GM19043 (cell line): Measurements from ENCODE around the gene TBC1D5.
"Not testable (repeated sequence)": the region's sequence is repeated elsewhere in the genome, so short reads cannot be mapped to it uniquely, and the experiment has no call there.

Experiments
- ATAC-seq: cut with Tn5 transposase; IDR thresholded peaks from one replicate; pipeline ENCODE4 v1.9.1; 2021; ENCODE audit warnings: low read depth; ENCODE audit not compliant: unreplicated experiment

The TBC1D5 gene

GRCh38 chr3:17129556-17129955, 612.9 kb downstream of the TBC1D5 start:
- no peak for ATAC-seq

- ATAC-seq, result not testable (repeated sequence)
Measured at GRCh38 chr3:17128671-17129070, 613.8 kb downstream of the TBC1D5 start.

GRCh38 chr3:17125738-17126442, 616.5 kb downstream of the TBC1D5 start:
- ATAC-seq, result no peak

DNA sequence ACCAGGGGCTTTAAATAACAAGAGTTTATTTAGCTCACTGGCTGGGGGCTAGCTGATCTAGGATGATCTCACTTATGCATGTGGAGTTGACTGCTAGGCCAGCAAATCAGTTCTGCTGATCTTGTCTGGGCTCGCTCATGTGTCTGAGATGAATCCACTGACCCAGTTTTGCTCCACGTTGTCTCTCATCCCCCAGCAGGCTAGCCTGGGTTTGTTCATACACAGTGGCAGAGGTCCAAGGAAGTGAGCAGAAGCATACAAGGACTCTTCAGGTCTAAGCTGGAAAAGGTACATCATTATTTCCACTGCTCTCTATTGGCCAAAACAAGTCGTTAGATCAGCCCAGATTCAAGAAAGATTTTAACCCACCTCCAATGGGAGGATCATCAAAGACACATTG, 619.7 kb downstream of the TBC1D5 start:
- no peak for ATAC-seq

DNA sequence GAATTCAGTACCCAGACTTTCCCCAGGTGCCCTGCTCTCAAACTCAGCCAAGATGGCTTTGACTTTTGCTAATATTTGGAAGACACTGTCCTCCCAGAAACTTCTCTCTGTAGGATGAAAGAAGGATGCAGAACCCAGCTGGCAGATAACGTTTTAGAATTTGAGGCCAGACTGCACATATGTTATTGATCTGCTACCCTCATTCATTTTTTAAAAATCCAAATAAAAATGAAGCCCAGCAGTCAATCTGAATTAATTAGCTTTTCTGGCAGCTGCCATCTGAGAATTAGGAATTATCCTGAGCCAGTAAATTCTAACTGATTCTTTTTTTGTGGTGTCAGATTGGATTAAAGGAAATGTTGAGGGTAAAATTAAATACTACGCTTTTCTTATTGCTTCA, 621.1 kb downstream of the TBC1D5 start:
- ATAC-seq, result no peak

- ATAC-seq, result no peak
Measured at GRCh38 chr3:17120115-17120514, 622.3 kb downstream of the TBC1D5 start.

GRCh38 chr3:17119201-17120072, 623.0 kb downstream of the TBC1D5 start:
- no peak for ATAC-seq

DNA sequence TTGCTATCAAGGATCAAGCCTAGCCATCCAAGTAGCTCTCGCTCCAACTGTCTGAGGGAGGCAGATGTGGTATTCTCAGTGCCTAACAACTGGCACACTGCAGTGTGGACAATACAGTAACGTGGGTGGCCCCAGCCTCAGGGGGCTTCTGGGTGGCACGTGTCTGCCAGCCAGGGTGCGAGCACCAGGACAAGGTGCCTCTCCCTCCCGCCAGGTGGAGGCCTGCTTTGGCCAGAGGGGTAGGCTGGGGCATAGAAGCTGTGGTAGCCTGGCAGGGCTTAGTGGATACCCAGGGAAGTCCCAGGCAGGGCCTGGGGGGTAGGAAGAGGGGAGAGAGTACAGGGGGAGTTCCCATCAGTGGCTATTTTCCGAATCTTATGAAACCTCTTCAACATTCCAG, 623.7 kb downstream of the TBC1D5 start:
- no peak for ATAC-seq

DNA sequence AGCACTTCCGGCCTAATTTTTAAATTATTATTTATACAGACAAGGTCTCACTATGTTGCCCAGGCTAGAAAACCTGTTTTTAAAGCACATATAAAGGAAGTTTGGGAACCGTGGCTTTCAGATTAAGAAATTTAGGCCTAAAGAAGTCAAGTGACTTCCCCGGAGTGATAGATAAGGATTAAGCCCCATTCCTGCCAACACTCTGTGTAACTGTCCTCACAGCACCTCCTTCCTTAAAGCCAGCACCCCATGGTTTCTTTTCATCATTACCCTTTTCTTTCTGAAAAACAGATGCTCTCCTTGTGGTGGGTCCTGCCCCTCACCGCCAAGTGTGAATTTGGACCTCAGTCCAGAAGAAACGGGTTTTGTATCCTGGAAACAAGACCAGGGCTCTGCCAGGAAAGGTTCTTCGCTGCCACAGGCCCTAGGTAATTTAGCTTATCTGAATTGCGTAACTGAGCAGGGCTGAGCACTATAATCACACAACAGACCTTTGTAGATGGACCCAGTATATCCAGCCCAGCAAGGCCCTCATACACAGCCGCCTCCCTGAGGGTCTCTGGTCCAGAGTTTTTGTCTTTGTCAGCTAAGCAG, 626.3 kb downstream of the TBC1D5 start:
- no peak for ATAC-seq

DNA sequence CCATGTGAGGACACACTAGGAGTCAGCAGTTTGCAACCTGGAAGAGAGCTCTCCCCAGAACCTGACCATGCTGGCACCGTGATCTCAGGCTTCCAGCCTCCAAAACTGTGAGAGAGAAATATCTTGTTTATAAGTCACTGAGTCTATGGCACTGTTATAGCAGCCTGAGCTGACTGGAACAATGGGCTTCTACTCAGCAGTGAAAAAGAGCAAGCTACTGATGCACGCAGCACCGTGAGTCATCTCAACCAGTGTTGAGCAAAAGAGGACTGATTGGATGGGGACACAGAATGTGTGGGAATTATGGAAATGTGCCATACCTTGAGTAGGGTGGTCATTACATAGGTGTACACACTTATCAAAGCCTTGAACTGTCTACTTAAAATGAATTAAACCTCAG, 627.2 kb downstream of the TBC1D5 start:
- ATAC-seq, result no peak

GRCh38 chr3:17111586-17111985, 630.8 kb downstream of the TBC1D5 start:
- no peak for ATAC-seq

DNA sequence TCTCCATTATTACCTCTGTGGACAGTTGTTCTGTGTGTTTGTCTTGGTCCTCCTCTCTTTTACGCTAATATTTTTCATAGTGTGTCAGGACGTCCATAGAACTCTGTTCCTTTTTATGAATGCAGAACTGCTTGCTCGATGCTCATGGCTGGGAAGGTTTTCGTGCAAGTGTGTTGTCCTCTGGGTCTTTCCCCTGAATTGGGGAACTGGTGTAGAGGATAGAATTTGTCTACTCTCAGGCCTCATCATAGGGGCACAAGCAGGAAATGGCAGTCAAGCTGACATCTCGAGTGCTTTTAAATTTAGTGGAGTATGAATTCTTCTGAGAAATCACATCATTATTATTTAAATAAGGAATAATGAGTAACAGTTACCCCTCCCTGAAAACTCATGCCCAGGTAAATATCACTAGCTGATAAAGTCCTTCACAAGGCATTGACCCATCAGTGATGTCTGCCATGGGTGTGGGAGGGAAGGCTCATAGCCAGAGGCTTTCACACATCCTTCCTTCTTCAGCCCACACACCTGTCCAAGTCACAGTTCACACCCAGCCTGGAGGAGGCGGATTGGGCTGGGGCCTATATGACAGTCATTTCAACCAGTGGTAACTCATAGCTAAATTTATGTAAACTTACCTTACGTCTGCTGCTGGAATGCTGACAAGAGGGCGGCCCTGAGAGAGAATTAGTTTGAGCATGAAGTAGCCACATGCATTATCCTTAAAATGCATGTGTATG, 631.6 kb downstream of the TBC1D5 start:
- ATAC-seq, result no peak
